Astrocyte (in vitro differentiated cells and primary cell): Measurements from ENCODE around the gene LRRC15.

Experiments used
- EZH2 ChIP-seq: IDR thresholded peaks from 2 replicates; pipeline ENCODE4 v1.6.1; 2012; ENCODE audit warnings: mild to moderate bottlenecking, low read length, inconsistent platforms; ENCODE audit not compliant: insufficient read depth
- TF ChIP-seq, protein P1 (sequence below): IDR thresholded peaks from 2 replicates; pipeline ENCODE4 v1.5.1; 2011; ENCODE audit warnings: low read depth, mild to moderate bottlenecking, inconsistent platforms, low read length, moderate library complexity; ENCODE audit not compliant: insufficient read depth

- no peak for TF ChIP-seq EZH2
- TF ChIP-seq, protein P1, sequence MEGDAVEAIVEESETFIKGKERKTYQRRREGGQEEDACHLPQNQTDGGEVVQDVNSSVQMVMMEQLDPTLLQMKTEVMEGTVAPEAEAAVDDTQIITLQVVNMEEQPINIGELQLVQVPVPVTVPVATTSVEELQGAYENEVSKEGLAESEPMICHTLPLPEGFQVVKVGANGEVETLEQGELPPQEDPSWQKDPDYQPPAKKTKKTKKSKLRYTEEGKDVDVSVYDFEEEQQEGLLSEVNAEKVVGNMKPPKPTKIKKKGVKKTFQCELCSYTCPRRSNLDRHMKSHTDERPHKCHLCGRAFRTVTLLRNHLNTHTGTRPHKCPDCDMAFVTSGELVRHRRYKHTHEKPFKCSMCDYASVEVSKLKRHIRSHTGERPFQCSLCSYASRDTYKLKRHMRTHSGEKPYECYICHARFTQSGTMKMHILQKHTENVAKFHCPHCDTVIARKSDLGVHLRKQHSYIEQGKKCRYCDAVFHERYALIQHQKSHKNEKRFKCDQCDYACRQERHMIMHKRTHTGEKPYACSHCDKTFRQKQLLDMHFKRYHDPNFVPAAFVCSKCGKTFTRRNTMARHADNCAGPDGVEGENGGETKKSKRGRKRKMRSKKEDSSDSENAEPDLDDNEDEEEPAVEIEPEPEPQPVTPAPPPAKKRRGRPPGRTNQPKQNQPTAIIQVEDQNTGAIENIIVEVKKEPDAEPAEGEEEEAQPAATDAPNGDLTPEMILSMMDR, result no peak
Observed at GRCh38 chr3:194311000-194311399, 58.5 kb downstream of the LRRC15 start.
